Liver (tissue), 9 donors: ENCODE results near the gene PDE6B. TPM values are rescaled to one million over a fixed set of nuclear protein-coding genes. Genes with fewer than 3 reads are reported as not detected.

Source experiments
- DNase-seq: peaks from one replicate; pipeline ENCODE4 v3.0.0-alpha.2; 2017; ENCODE audit warnings: low spot score
- H3K27ac ChIP-seq, 2 donors: one replicate each; pipeline ENCODE4 v1.7.0; 2013; ENCODE audit warnings: inconsistent platforms in 2 of 2, low read length in 2 of 2, control low read depth in 1 of 2, low read depth in 1 of 2, mild to moderate bottlenecking in 1 of 2
- H3K27me3 ChIP-seq, 4 donors: one replicate each; pipeline versions ENCODE4 v1.6.1 to v1.7.0; 2013; ENCODE audit warnings: low read length in 3 of 4, inconsistent platforms in 1 of 4, mild to moderate bottlenecking in 1 of 4, moderate library complexity in 1 of 4; ENCODE audit not compliant: control insufficient read depth in 4 of 4, insufficient read depth in 4 of 4
- H3K36me3 ChIP-seq, 4 donors: one replicate each; pipeline versions ENCODE4 v1.6.1 to v1.7.0; 2013; ENCODE audit warnings: low read length in 3 of 4, mild to moderate bottlenecking in 3 of 4, low read depth in 1 of 4, moderate library complexity in 1 of 4; ENCODE audit not compliant: control insufficient read depth in 4 of 4, insufficient read depth in 3 of 4
- H3K4me1 ChIP-seq, 4 donors: one replicate each; pipeline versions ENCODE4 v1.6.1 to v1.7.0; 2013; ENCODE audit warnings: low read length in 3 of 4, mild to moderate bottlenecking in 3 of 4, moderate library complexity in 1 of 4; ENCODE audit not compliant: control insufficient read depth in 4 of 4, insufficient read depth in 4 of 4
- H3K4me3 ChIP-seq, 3 donors: one replicate each; pipeline versions ENCODE4 v1.6.1 to v1.7.0; 2013; ENCODE audit warnings: low read length in 3 of 3, control low read depth in 1 of 3, low read depth in 1 of 3, mild to moderate bottlenecking in 1 of 3
- H3K9ac ChIP-seq, 2 donors: one replicate each; pipeline ENCODE4 v1.7.0; 2013; ENCODE audit warnings: low read length in 2 of 2, mild to moderate bottlenecking in 2 of 2, moderate library complexity in 2 of 2, control low read depth in 1 of 2, low read depth in 1 of 2
- H3K9me3 ChIP-seq, 4 donors: one replicate each; pipeline versions ENCODE4 v1.6.1 to v1.7.0; 2013; ENCODE audit warnings: low read length in 3 of 4; ENCODE audit not compliant: control insufficient read depth in 4 of 4
- ATF3 ChIP-seq: IDR thresholded peaks from 2 replicates; pipeline ENCODE4 v1.6.1; 2016; ENCODE audit warnings: antibody characterized with exemption
- CTCF ChIP-seq: fragments of 150-350 bp; IDR thresholded peaks from 2 replicates; pipeline ENCODE4 v1.5.1; 2017; ENCODE audit warnings: improper control_type of control experiment, low read depth, low read length; ENCODE audit not compliant: missing input control
- EGR1 ChIP-seq, 2 donors: IDR thresholded peaks; 2 replicates each; pipeline ENCODE4 v1.6.1; 2016 to 2018; ENCODE audit warnings: antibody characterized with exemption in 2 of 2, low read depth in 2 of 2
- FOXA1 ChIP-seq: IDR thresholded peaks from 2 replicates; pipeline ENCODE4 v1.6.1; 2016; ENCODE audit warnings: antibody characterized with exemption
- FOXA2 ChIP-seq: IDR thresholded peaks from 2 replicates; pipeline ENCODE4 v1.6.1; 2016; ENCODE audit warnings: antibody characterized with exemption
- GABPA ChIP-seq, 2 donors: IDR thresholded peaks in 1 of 2; conservative IDR thresholded peaks in 1 of 2; 2 replicates each; pipeline ENCODE4 v1.6.1; 2016; ENCODE audit warnings: antibody characterized with exemption in 2 of 2, mild to moderate bottlenecking in 1 of 2, moderate library complexity in 1 of 2
- HNF4A ChIP-seq, 2 donors: conservative IDR thresholded peaks; 2 replicates each; pipeline ENCODE4 v1.6.1; 2016; ENCODE audit warnings: antibody characterized with exemption in 2 of 2, mild to moderate bottlenecking in 2 of 2
- HNF4G ChIP-seq: IDR thresholded peaks from 2 replicates; pipeline ENCODE4 v1.6.1; 2016; ENCODE audit warnings: antibody characterized with exemption
- JUND ChIP-seq, 2 donors: IDR thresholded peaks; 2 replicates each; pipeline ENCODE4 v1.6.1; 2016; ENCODE audit warnings: antibody characterized with exemption in 2 of 2
- MAX ChIP-seq: IDR thresholded peaks from 2 replicates; pipeline ENCODE4 v1.6.1; 2016; ENCODE audit warnings: antibody characterized with exemption
- NR2F2 ChIP-seq: IDR thresholded peaks from 2 replicates; pipeline ENCODE4 v1.6.1; 2016; ENCODE audit warnings: antibody characterized with exemption
- RAD21 ChIP-seq, 2 donors: IDR thresholded peaks; 2 replicates each; pipeline ENCODE4 v1.6.1; 2016; ENCODE audit warnings: antibody characterized with exemption in 2 of 2, mild to moderate bottlenecking in 2 of 2
- REST ChIP-seq: IDR thresholded peaks from 2 replicates; pipeline ENCODE4 v1.6.1; 2016; ENCODE audit warnings: antibody characterized with exemption, mild to moderate bottlenecking
- RXRA ChIP-seq, 2 donors: IDR thresholded peaks; 2 replicates each; pipeline ENCODE4 v1.6.1; 2017 to 2018; ENCODE audit warnings: antibody characterized with exemption in 2 of 2, mild to moderate bottlenecking in 1 of 2
- SP1 ChIP-seq: IDR thresholded peaks from 2 replicates; pipeline ENCODE4 v1.6.1; 2018; ENCODE audit warnings: antibody characterized with exemption, mild to moderate bottlenecking
- TAF1 ChIP-seq: conservative IDR thresholded peaks from 2 replicates; pipeline ENCODE4 v1.6.1; 2016; ENCODE audit warnings: antibody characterized with exemption, mild to moderate bottlenecking
- YY1 ChIP-seq: IDR thresholded peaks from 2 replicates; pipeline ENCODE4 v1.6.1; 2016; ENCODE audit warnings: antibody characterized with exemption, mild to moderate bottlenecking
- ZBTB33 ChIP-seq: IDR thresholded peaks from 2 replicates; pipeline ENCODE4 v1.6.1; 2016; ENCODE audit warnings: antibody characterized with exemption
- WGBS: extraction: QIAGEN DNeasy Blood & Tissue Kit; methylation state at CpG from one replicate; pipeline ENCODE4 v1.1.7; 2013; 5-methylcytosine and 5-hydroxymethylcytosine counted together
- polyA plus RNA-seq, 2 donors: library from polyadenylated mRNA; stranded (reverse) in 1 of 2; unstranded in 1 of 2; fragments of 200-250 nt in 1 of 2; fragments of >200 nt in 1 of 2; fragmentation: Nextera tagmentation in 1 of 2; extraction: Ambion mirVana in 1 of 2; gene quantifications; one replicate each; pipeline versions ENCODE4 v1.2.1 to v1.2.3, GENCODE V29; 2013 to 2015
- total RNA-seq, 2 donors: library from RNA; depleted of rRNA; stranded (reverse); fragments of >200 nt; gene quantifications; one replicate each; pipeline ENCODE4 v1.2.3, GENCODE V29; 2014
- donor health status: healthy.
- donor health status: healthy.
- donor health status: healthy.
- donor health status: healthy.
- donor health status: healthy.

Gene PDE6B
- total and polyA plus RNA-seq, 4 donors: 0.28 to 7.3 (median 0.49) TPM

- TF ChIP-seq TAF1 (no peak), YY1 (no peak), RAD21 (IDR thresholded peaks at IDR 0.05) (no peak), JUND (IDR thresholded peaks at IDR 0.05) (no peak), HNF4A (conservative IDR thresholded peaks at IDR 0.05) (no peak), ATF3 (no peak), HNF4G (no peak), MAX (no peak), NR2F2 (no peak), FOXA2 (no peak), GABPA (IDR thresholded peaks at IDR 0.05 in 1 of 2, conservative IDR thresholded peaks at IDR 0.05 in 1 of 2) (no peak), SP1 (no peak), CTCF (no peak), REST (no peak), RXRA (IDR thresholded peaks at IDR 0.05) (no peak), ZBTB33 (no peak), EGR1 (IDR thresholded peaks at IDR 0.05; ENCODE audit: low read depth in 2 of 2) (no peak), FOXA1 (no peak)
- no peak overlapping the region for H3K4me3 ChIP-seq
- H3K4me1 ChIP-seq: peaks cover 2 to 20% (median 7%) of the 10 kb centered on the region in 4 donors
- no peak overlapping the region for H3K27ac ChIP-seq
- no peaks in the 10 kb centered on the region for H3K36me3 ChIP-seq
- no peaks in the 10 kb centered on the region for H3K27me3 ChIP-seq
- DNase-seq: no peak
- no peak overlapping the region for H3K9ac ChIP-seq
- WGBS: 74% methylated on average over 3 of the region's 3 CpGs
- no peaks in the 10 kb centered on the region for H3K9me3 ChIP-seq
Measured at GRCh38 chr4:712093-712492, 86.7 kb downstream of the PDE6B start.
